Islet of Langerhans (tissue), 1 donor: ENCODE data around the gene PRICKLE2.

Source experiments
- FAIRE-seq: peaks from one replicate; lab custom pipeline; 2011; peaks lifted over from hg19 to GRCh38; lab: Jason Lieb, UNC

The PRICKLE2 gene

GRCh38 chr3:64157150-64158035 lies 67.9 kb downstream of the PRICKLE2 start:
- FAIRE-seq = no peak

- no peak for FAIRE-seq
Measured at GRCh38 chr3:64155328-64155727, 69.9 kb downstream of the PRICKLE2 start.

DNA sequence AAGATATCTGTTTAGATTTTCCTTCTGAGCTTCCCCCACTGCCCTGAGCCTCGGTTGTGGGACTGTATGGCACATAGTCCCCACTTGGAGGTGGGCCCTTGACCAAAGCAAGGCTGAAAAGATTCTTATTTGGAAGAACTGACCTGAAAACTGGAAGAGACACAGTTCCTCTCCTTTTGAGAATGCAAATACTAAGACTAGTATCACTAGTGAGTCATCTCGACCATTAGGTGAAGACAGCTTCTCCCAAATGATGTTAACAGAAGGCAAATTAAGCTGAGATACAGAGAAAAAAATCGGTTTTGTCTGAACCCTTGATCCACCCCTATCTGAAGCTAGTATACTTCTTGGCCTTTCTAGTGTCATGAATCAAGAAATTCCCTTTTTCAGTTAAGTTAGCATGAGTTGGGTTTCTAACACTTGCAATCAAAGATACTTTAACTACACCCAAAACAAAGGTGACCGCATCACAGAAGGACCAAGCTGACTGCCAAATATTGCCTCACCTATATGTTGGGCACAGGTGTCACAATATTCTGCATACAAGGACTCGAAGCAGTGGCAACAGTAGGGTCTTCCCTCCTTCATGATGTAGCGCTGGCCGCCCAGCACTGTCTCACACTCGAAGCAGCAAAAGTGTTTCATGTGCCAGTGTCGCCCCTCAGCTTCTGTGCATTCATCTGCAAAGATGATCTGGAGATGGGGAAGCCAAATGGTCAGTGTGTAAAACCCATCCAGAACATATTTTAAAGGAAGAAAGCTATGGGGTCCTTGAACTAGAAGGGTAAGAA lies 72.4 kb downstream of the PRICKLE2 start:
- FAIRE-seq = no peak

GRCh38 chr3:64152086-64152485 lies 73.2 kb downstream of the PRICKLE2 start:
- FAIRE-seq = no peak

DNA sequence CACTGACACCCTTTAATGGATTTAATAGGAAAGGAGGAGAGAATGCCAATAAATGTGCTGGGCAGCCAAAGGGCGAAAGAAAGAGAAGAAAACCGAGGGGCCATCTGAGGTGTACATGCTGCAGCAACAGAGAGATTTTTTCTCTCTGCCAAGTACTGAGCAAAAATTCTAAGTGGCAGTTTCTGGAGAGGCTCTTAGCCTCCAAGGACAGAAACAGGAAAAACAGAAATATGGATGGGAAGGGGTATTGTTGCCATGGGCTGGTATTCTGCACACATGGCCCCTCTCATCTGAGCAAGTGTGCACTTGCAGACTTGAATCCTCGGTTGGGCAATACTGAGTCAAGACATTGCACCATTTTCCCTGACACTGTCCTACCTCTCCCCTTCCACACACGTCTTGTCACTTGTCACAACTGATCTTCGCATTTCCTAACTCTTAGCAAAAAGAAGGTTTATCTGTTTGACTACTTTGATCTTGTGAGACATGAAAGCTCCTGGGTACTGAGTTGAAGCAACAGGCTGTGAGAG lies 73.9 kb downstream of the PRICKLE2 start:
- no peak for FAIRE-seq

- FAIRE-seq = peak; percentile 97
Measured at GRCh38 chr3:64150623-64151207, 74.6 kb downstream of the PRICKLE2 start.

- no peak for FAIRE-seq
Measured at GRCh38 chr3:64149886-64150285, 75.4 kb downstream of the PRICKLE2 start.

GRCh38 chr3:64148955-64149653 lies 76.2 kb downstream of the PRICKLE2 start:
- FAIRE-seq = no peak

DNA sequence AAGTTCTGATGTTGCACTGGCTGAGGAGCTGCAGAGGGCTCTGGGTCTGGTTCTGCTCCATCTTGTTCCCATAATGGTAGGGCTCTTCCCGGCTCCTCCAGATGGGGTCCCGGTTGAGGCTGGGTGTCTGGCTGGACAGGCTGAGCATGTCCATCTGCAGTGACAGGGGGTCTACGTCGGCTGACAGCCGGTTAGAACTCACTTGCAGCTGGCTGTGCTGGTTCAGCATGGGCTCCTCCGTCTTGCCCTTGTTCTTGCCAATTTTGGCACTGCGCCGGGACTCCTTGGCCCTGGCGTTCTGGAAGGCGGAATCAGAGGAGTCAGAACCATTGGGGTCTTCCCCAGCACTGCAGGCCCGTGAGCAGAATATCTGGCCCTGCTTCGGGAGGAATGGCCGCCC lies 78.1 kb downstream of the PRICKLE2 start:
- no peak for FAIRE-seq

GRCh38 chr3:64145438-64145837 lies 79.8 kb downstream of the PRICKLE2 start:
- no peak for FAIRE-seq

- no peak for FAIRE-seq
Measured at GRCh38 chr3:64144241-64144900, 80.9 kb downstream of the PRICKLE2 start.

DNA sequence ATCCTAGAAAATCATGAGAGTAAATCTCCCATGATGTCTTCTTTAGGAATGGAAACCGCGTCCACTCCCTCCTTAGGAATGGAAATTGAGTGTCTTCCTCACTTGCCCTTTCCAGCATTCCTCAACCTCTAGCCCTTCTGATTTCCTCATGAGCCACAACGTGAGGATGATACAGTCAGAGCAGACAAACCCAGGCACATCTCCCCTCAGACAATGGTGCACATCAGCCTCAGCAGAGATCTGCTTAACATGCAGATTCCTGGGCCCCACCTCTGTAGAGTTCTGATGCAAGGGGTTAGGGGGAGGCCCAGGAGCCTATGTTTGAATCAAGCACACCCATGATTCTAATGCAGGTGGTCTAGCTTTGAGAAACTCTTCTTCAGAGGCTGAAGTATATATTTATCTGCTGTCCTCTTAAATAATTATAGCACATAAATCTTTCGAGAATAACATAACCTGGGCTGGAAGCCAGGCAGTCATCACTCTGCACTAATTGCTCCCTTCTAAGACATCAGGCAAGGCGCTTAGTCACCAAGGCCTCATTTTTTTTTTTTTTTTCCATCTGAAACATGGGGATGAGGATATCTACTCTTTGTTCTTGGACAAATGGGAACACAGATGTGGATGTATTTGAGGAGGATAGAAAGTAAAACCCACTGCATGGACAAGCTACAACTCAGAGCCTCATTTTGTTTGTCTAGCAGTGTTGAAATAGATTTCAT lies 81.7 kb downstream of the PRICKLE2 start:
- peak; percentile 98 for FAIRE-seq

DNA sequence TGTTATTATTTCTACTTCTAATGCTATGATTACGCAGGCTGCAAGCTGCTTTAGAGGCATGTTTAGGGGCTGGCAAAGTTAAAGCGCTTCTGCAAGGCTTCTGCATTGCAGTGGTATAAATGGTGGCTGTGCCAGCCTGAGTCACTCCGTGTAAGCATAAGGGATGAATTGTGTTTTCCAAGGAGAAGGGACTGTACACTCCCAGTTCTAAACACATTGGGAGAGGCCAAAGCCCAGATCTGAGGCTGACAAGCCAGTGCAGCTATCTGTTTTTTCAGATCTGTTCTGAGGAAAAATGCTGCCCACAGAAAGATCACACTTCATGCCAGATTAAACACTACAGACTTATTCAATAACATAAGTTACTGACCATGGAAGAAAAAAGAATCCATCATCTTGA lies 83.8 kb downstream of the PRICKLE2 start:
- no peak for FAIRE-seq

DNA sequence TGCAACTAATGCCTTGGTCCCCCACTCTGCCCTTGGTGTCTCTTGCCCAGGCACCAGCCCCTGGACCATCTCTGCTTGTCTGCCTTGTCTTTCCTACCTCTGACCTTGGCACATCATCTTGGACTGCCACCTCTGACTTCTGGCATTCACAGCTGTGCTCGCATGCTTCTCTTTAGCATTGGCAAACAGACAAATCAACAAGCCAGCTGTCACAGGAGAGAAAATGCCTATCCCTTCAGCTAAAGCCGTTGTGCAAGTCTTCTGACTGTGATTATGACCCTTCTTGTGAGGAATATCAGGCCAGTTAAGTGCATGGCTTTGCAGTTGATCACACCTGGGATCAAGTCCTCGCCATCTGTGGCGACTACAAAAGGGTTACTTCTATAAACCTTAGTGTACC lies 84.6 kb downstream of the PRICKLE2 start:
- FAIRE-seq = no peak

- no peak for FAIRE-seq
Measured at GRCh38 chr3:64138656-64139375, 86.5 kb downstream of the PRICKLE2 start.

DNA sequence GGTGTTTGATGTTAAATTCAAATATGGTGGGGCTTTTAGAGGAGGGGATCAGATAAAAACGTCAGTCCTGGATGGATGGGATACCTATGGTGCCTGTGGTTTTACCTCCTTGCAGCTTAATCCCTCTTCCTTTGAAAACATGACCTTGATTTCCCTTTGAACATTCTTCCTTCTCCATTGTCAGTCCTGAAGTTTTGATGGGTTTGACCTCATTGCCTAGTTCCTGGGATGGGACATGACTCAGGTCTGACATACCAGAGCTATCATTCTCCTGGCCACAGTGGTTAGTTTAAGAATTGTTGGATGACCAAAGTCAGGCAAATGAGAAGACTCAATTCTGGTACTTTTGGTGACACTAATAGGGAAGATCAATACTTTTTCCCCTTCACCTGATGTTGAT lies 87.2 kb downstream of the PRICKLE2 start:
- FAIRE-seq = no peak

- no peak for FAIRE-seq
Measured at GRCh38 chr3:64134882-64135281, 90.4 kb downstream of the PRICKLE2 start.

DNA sequence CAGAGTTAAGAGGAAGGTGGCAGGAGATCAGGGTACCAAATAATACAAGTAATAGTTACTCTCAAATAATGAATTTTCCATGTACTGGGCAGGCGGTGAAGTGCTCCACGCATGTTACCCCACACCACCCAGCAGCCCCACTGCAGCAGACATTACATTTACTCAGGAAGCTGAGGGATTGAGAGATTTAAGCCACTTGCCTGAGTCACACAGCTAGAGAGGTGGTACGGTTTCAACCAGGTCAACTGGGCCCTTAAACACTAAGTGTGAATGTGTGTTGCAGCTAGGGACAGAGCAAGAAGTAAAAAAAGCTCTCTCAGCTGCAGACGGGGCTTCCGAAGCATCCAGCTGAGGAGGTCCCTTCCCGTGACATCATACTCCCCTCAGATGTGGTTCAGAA lies 91.3 kb downstream of the PRICKLE2 start:
- no peak for FAIRE-seq

DNA sequence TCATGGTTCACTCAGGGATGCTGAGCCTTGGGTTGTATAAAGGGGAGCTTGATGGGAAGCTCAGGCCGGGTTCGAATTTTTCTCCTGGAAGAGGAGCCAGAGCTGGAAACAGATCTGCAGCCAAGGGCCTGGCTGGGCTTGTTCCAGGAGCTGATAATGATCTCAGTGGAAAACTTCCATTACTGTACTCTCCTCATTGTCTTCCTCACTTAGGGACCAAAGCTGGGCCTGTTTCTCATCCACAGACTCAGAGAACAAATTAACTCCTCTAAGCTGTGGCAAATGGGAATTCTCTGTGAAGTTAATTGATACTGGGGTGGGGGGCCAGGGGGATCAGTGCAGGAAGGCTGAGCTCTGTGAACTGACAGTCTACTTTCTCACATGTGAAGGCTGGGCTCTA lies 92.0 kb downstream of the PRICKLE2 start:
- no peak for FAIRE-seq
